Measurements from ENCODE around the gene CSRP1.

- TF ChIP-seq CTCF (IDR thresholded peaks at IDR 0.05) (no peak), POLR2A (IDR thresholded peaks at IDR 0.05) (no peak)
These were observed 35.5 kb upstream of the CSRP1 start for GRCh38 chr1:201542309-201543035.
